ENCODE data around the gene ARHGAP15.

DNA sequence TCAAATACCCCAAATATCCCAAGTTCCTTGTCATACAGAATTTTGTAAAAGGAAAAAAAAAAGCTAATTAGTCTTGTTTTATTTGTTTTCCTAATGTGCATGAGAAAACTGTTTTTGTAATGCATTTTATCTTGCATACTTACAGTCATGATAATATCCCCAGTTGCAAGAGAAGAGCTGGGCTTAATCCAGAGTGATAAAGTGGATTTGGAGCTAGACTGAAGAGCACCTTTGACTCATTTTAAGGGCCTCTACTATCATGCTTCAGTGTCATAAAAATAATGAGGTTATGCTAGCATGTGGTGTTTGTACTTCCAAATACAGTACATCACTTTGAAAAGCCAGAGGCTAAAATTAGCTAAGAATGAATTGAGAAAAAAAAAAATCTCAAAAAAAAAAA is 26.4 kb downstream of the ARHGAP15 start:
- TF ChIP-seq CTCF (IDR thresholded peaks at IDR 0.05; ENCODE audit: insufficient read depth, low read length) (no peak), SPI1 (IDR thresholded peaks at IDR 0.05; ENCODE audit: borderline replicate concordance, low read depth) (no peak)

All from HL-60 (cell line).